Erythroblast (primary cell): ENCODE data around the gene IP6K1.
"Not testable (repeated sequence)": the region's sequence is repeated elsewhere in the genome, so short reads cannot be mapped to it uniquely, and the experiment has no call there.

Experiments used
- GATA1 ChIP-seq: IDR thresholded peaks from 2 replicates; pipeline ENCODE4 v1.6.1; 2011; ENCODE audit warnings: low read depth, mild to moderate bottlenecking, control low read depth, low read length, moderate library complexity
- POLR2A ChIP-seq: IDR thresholded peaks from 2 replicates; pipeline ENCODE4 v1.6.1; 2011; ENCODE audit warnings: mild to moderate bottlenecking, low read length

DNA sequence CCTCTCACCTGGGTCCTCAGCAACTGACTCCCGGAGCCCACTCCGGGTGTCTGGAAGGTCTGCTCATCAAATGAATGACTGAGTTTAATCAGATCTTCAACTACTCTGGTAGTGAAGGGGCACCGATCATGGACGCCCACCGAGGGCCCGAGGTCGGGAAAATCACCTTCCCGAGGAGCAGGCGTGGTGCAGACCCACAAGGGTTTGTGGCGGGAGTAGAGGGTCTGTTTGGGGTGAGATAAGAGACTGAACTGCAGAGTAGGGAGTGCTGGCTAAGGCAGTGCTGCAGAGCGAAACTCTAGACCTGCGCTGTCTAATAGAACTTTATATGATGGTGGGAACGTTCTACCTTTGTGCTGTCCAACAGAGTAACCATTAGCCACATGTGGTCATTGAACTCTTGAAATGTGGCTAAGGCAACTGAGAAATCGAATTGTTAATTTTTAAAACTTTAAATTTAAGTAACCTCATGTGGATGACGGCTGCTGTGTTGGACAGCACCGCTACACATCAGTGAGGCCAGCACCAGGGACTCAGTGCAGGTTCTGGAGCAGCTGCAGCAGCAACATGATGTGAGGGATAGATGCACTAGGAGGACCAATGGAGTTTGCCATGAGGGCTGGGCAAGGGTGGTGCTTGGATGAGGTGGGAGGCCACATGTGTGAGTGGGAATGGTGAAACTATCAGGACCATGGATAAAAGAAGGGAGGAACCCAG is 96.3 kb downstream of the IP6K1 start:
- not testable (repeated sequence) for TF ChIP-seq POLR2A, GATA1
